Measurements from ENCODE around the gene SLC16A12.

Gene SLC16A12

DNA sequence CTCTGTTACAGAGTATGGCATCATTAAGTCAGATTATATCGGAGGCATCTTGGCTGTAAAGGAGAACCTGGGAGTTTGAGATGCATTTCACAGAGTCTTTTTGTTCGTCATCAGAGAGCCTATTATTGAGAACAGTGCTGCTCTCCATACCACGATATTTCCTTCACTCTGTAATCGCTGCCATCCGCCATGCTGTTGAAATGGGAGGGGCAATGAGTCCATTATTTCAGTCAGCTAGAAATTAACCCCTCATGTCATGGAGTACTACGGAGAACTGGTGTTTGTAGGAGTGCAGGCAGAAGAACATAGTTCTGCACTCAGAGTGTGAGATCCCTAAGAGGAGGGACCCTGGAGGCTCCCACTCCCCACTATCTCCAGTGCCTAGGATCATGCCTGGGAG is 59.2 kb downstream of the SLC16A12 start:
- no peak overlapping the region for H3K4me2 ChIP-seq (ENCODE audit: low read length)
- H3K27ac ChIP-seq (ENCODE audit: low read depth, low read length, poor library complexity, severe bottlenecking): no peak overlapping the region
- no peaks in the 10 kb centered on the region for H3K9me3 ChIP-seq (ENCODE audit: low read length)
- H3K4me3 ChIP-seq (ENCODE audit: low read depth, low read length, poor library complexity, severe bottlenecking): no peak overlapping the region
- no peaks in the 10 kb centered on the region for H3F3A ChIP-seq (ENCODE audit: insufficient read depth, low read length)
- H3K79me2 ChIP-seq (ENCODE audit: insufficient read depth, low read length): no peaks in the 10 kb centered on the region
- TF ChIP-seq EZH2 (IDR thresholded peaks at IDR 0.05; ENCODE audit: borderline replicate concordance, low read length): no peak
- TF ChIP-seq, protein P1, sequence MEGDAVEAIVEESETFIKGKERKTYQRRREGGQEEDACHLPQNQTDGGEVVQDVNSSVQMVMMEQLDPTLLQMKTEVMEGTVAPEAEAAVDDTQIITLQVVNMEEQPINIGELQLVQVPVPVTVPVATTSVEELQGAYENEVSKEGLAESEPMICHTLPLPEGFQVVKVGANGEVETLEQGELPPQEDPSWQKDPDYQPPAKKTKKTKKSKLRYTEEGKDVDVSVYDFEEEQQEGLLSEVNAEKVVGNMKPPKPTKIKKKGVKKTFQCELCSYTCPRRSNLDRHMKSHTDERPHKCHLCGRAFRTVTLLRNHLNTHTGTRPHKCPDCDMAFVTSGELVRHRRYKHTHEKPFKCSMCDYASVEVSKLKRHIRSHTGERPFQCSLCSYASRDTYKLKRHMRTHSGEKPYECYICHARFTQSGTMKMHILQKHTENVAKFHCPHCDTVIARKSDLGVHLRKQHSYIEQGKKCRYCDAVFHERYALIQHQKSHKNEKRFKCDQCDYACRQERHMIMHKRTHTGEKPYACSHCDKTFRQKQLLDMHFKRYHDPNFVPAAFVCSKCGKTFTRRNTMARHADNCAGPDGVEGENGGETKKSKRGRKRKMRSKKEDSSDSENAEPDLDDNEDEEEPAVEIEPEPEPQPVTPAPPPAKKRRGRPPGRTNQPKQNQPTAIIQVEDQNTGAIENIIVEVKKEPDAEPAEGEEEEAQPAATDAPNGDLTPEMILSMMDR (IDR thresholded peaks at IDR 0.05; ENCODE audit: low read length): no peak
- no peaks in the 10 kb centered on the region for H3K9me2 ChIP-seq (ENCODE audit: low read depth, low read length)
- no peak overlapping the region for H2AFZ ChIP-seq (ENCODE audit: low read length)
- no peak overlapping the region for H3K9ac ChIP-seq (ENCODE audit: low read length)
- no peaks in the 10 kb centered on the region for H3K27me3 ChIP-seq (ENCODE audit: insufficient read depth, low read length)
- no peaks in the 10 kb centered on the region for H3K36me3 ChIP-seq (ENCODE audit: insufficient read depth, low read length)
- no peaks in the 10 kb centered on the region for H3K4me1 ChIP-seq (ENCODE audit: insufficient read depth, low read length, severe bottlenecking)
- H4K20me1 ChIP-seq (ENCODE audit: insufficient read depth, low read length): no peaks in the 10 kb centered on the region

DNA sequence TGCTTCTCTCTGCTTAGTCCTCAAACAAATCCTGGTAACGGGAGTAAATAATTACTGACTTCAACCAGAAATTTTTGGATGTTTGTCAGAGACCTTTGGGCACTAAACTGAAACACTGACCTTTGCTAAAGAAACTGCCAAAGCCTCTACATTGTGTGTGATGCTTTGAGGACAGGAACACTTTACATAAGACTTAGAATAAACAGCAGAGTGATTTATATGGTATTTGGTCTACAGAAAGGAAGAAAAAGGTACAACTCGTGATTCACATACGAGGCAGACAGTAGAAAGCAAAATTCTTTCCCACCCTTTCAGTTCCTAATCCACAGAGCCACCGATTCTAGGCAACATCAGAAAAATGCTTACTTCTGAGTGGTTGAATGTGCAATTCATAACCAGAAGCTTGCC is 59.8 kb downstream of the SLC16A12 start:
- no peak overlapping the region for H3K27ac ChIP-seq (ENCODE audit: low read depth, low read length, poor library complexity, severe bottlenecking)
- no peaks in the 10 kb centered on the region for H3K4me1 ChIP-seq (ENCODE audit: insufficient read depth, low read length, severe bottlenecking)
- H4K20me1 ChIP-seq (ENCODE audit: insufficient read depth, low read length): no peaks in the 10 kb centered on the region
- H3K36me3 ChIP-seq (ENCODE audit: insufficient read depth, low read length): no peaks in the 10 kb centered on the region
- TF ChIP-seq EZH2 (IDR thresholded peaks at IDR 0.05; ENCODE audit: borderline replicate concordance, low read length): no peak
- TF ChIP-seq, protein P1 (IDR thresholded peaks at IDR 0.05; ENCODE audit: low read length): no peak
- no peak overlapping the region for H3K4me2 ChIP-seq (ENCODE audit: low read length)
- H3F3A ChIP-seq (ENCODE audit: insufficient read depth, low read length): no peaks in the 10 kb centered on the region
- no peaks in the 10 kb centered on the region for H3K9me2 ChIP-seq (ENCODE audit: low read depth, low read length)
- H2AFZ ChIP-seq (ENCODE audit: low read length): no peak overlapping the region
- H3K79me2 ChIP-seq (ENCODE audit: insufficient read depth, low read length): no peaks in the 10 kb centered on the region
- H3K9ac ChIP-seq (ENCODE audit: low read length): no peak overlapping the region
- H3K27me3 ChIP-seq (ENCODE audit: insufficient read depth, low read length): no peaks in the 10 kb centered on the region
- H3K9me3 ChIP-seq (ENCODE audit: low read length): no peaks in the 10 kb centered on the region
- no peak overlapping the region for H3K4me3 ChIP-seq (ENCODE audit: low read depth, low read length, poor library complexity, severe bottlenecking)

DNA sequence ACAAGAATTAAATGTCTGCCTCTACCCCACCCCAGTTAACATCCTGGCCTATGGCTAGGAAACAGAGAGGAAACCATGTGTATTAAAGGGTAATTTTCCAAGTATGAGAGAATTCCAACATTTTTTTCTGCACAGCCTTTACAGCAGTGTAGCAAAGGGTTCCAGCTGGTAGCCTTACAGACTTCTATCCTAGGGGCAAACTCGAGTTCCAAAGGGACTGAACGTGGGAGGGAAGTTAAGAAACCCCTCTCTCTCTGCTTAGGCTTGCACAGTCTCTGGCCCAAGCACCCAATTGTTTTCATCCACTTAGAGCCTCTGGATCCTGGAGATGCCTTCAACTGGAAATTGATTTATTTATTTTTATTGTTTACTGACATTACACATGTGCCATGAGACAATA is 60.3 kb downstream of the SLC16A12 start:
- no peaks in the 10 kb centered on the region for H3F3A ChIP-seq (ENCODE audit: insufficient read depth, low read length)
- no peaks in the 10 kb centered on the region for H3K36me3 ChIP-seq (ENCODE audit: insufficient read depth, low read length)
- H3K4me3 ChIP-seq (ENCODE audit: low read depth, low read length, poor library complexity, severe bottlenecking): no peak overlapping the region
- H3K9me3 ChIP-seq (ENCODE audit: low read length): no peaks in the 10 kb centered on the region
- no peaks in the 10 kb centered on the region for H4K20me1 ChIP-seq (ENCODE audit: insufficient read depth, low read length)
- H3K9me2 ChIP-seq (ENCODE audit: low read depth, low read length): no peaks in the 10 kb centered on the region
- H3K79me2 ChIP-seq (ENCODE audit: insufficient read depth, low read length): no peaks in the 10 kb centered on the region
- no peaks in the 10 kb centered on the region for H3K27me3 ChIP-seq (ENCODE audit: insufficient read depth, low read length)
- H3K4me1 ChIP-seq (ENCODE audit: insufficient read depth, low read length, severe bottlenecking): no peaks in the 10 kb centered on the region
- H2AFZ ChIP-seq (ENCODE audit: low read length): no peak overlapping the region
- TF ChIP-seq, protein P1 (IDR thresholded peaks at IDR 0.05; ENCODE audit: low read length): no peak
- no peak for TF ChIP-seq EZH2 (IDR thresholded peaks at IDR 0.05; ENCODE audit: borderline replicate concordance, low read length)
- H3K27ac ChIP-seq (ENCODE audit: low read depth, low read length, poor library complexity, severe bottlenecking): no peak overlapping the region
- H3K9ac ChIP-seq (ENCODE audit: low read length): no peak overlapping the region
- H3K4me2 ChIP-seq (ENCODE audit: low read length): no peak overlapping the region

All from OCI-LY1 (cell line).